DMS53 treated with DMSO at 0.1 percent for 48 hours (cell line): ENCODE data around the gene SIRPG.
"Not testable (repeated sequence)": the region's sequence is repeated elsewhere in the genome, so short reads cannot be mapped to it uniquely, and the experiment has no call there.

Experiments used
- DNase-seq: peaks from one replicate; lab custom pipeline; 2025; ENCODE audit not compliant: unreplicated experiment; lab: John Stamatoyannopoulos, UW

SIRPG gene

GRCh38 chr20:1608678-1609347, 48.8 kb downstream of the SIRPG start:
- not testable (repeated sequence) for DNase-seq

GRCh38 chr20:1600736-1601135, 56.8 kb downstream of the SIRPG start:
- DNase-seq = no peak

GRCh38 chr20:1595333-1595732, 62.2 kb downstream of the SIRPG start:
- no peak for DNase-seq

- no peak for DNase-seq
These were observed 68.8 kb downstream of the SIRPG start for GRCh38 chr20:1588533-1589460.

GRCh38 chr20:1587781-1588532, 69.6 kb downstream of the SIRPG start:
- DNase-seq = no peak

GRCh38 chr20:1579488-1579887, 78.1 kb downstream of the SIRPG start:
- DNase-seq = no peak
